ENCODE data around the gene NUCB1. TPM values are rescaled to one million over a fixed set of nuclear protein-coding genes. Genes with fewer than 3 reads are reported as not detected.

The NUCB1 gene
- total and polyA plus RNA-seq, 9 of the 15 experiments (the other 6 are each of a cell fraction or from before 2014, with no cell fraction given), result 3.1 to 153 (median 71.7) TPM

- TF ChIP-seq, protein P1, sequence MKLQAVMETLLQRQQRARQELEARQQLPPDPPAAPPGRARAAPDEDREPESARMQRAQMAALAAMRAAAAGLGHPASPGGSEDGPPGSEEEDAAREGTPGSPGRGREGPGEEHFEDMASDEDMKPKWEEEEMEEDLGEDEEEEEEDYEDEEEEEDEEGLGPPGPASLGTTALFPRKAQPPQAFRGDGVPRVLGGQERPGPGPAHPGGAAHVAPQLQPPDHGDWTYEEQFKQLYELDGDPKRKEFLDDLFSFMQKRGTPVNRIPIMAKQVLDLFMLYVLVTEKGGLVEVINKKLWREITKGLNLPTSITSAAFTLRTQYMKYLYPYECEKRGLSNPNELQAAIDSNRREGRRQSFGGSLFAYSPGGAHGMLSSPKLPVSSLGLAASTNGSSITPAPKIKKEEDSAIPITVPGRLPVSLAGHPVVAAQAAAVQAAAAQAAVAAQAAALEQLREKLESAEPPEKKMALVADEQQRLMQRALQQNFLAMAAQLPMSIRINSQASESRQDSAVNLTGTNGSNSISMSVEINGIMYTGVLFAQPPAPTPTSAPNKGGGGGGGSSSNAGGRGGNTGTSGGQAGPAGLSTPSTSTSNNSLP (IDR thresholded peaks at IDR 0.05; ENCODE audit: borderline replicate concordance, low read depth, low read length), result no peak
- TF ChIP-seq MTF1 (CRISPR knock-in tag; IDR thresholded peaks at IDR 0.05; ENCODE audit: borderline replicate concordance), result no peak
- TF ChIP-seq, protein P2, sequence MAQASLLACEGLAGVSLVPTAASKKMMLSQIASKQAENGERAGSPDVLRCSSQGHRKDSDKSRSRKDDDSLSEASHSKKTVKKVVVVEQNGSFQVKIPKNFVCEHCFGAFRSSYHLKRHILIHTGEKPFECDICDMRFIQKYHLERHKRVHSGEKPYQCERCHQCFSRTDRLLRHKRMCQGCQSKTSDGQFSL (CRISPR knock-in tag; IDR thresholded peaks at IDR 0.05), result no peak
- TF ChIP-seq, protein P2 (tag; IDR thresholded peaks at IDR 0.05), result no peak
- TF ChIP-seq RBM39 (optimal IDR thresholded peaks at IDR 0.05; ENCODE audit: low read depth, low read length), result no peak
- no peak for TF ChIP-seq HDAC6 (IDR thresholded peaks at IDR 0.05; ENCODE audit: low read depth, low read length)
- TF ChIP-seq NUFIP1 (IDR thresholded peaks at IDR 0.05; ENCODE audit: partially characterized antibody), result no peak
- TF ChIP-seq GABPB2 (CRISPR knock-in tag; conservative IDR thresholded peaks at IDR 0.05), result no peak
- TF ChIP-seq PKNOX1 (IDR thresholded peaks at IDR 0.05), result no peak
- no peak for TF ChIP-seq SP2 (IDR thresholded peaks at IDR 0.05; ENCODE audit: extremely low read depth, low read depth, low read length, poor library complexity, severe bottlenecking)
- TF ChIP-seq, protein P3, sequence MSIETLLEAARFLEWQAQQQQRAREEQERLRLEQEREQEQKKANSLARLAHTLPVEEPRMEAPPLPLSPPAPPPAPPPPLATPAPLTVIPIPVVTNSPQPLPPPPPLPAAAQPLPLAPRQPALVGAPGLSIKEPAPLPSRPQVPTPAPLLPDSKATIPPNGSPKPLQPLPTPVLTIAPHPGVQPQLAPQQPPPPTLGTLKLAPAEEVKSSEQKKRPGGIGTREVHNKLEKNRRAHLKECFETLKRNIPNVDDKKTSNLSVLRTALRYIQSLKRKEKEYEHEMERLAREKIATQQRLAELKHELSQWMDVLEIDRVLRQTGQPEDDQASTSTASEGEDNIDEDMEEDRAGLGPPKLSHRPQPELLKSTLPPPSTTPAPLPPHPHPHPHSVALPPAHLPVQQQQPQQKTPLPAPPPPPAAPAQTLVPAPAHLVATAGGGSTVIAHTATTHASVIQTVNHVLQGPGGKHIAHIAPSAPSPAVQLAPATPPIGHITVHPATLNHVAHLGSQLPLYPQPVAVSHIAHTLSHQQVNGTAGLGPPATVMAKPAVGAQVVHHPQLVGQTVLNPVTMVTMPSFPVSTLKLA (conservative IDR thresholded peaks at IDR 0.05), result no peak
- TF ChIP-seq HDAC8 (tag; IDR thresholded peaks at IDR 0.05), result no peak
- no peak for TF ChIP-seq XRCC4 (IDR thresholded peaks at IDR 0.05; ENCODE audit: extremely low read depth, insufficient read depth, insufficient read length)
- no peak for TF ChIP-seq SRSF7 (optimal IDR thresholded peaks at IDR 0.05; ENCODE audit: low read depth, low read length)
- no peak for TF ChIP-seq ZBTB33 (CRISPR knock-in tag; IDR thresholded peaks at IDR 0.05)
- no peak for TF ChIP-seq EGR1 (conservative IDR thresholded peaks at IDR 0.05)
- TF ChIP-seq TEAD2 (tag; IDR thresholded peaks at IDR 0.05), result no peak
- no peak for TF ChIP-seq ZC3H11A (IDR thresholded peaks at IDR 0.05; ENCODE audit: low read depth, low read length)
- TF ChIP-seq RB1 (IDR thresholded peaks at IDR 0.05; ENCODE audit: low read depth), result no peak
- no peak for TF ChIP-seq SNRNP70 (optimal IDR thresholded peaks at IDR 0.05; ENCODE audit: low read depth, low read length)
These were observed 54.0 kb downstream of the NUCB1 start (continued) for GRCh38 chr19:48953990-48954594.
